Neutrophil (primary cell): ENCODE data around the gene COL5A3.

ENCODE experiments used
- H3K27ac ChIP-seq: fragments of 200-600 bp; sonication (generic); 2 replicates; pipeline ENCODE4 v1.5.1; 2016; ENCODE audit warnings: mild to moderate bottlenecking, moderate library complexity
- H3K27me3 ChIP-seq: fragments of 200-600 bp; sonication (generic); 2 replicates; pipeline ENCODE4 v1.6.0; 2016; ENCODE audit warnings: mild to moderate bottlenecking
- H3K36me3 ChIP-seq: fragments of 200-600 bp; sonication (generic); 2 replicates; pipeline ENCODE4 v1.5.1; 2017
- H3K4me1 ChIP-seq, 2 experiments: fragments of 200-600 bp in 1 of 2; sonication (generic) in 1 of 2; 1 replicate in 1 of 2; 2 replicates in 1 of 2; pipeline versions ENCODE4 v1.5.1 to v1.6.1; 2013 to 2016; ENCODE audit warnings: low read depth in 1 of 2, low read length in 1 of 2, mild to moderate bottlenecking in 1 of 2, moderate library complexity in 1 of 2; ENCODE audit not compliant: control insufficient read depth in 1 of 2, insufficient read depth in 1 of 2
- H3K4me3 ChIP-seq, 2 experiments: fragments of 200-600 bp in 1 of 2; sonication (generic) in 1 of 2; 1 replicate in 1 of 2; 2 replicates in 1 of 2; pipeline ENCODE4 v1.5.1; 2013 to 2016; ENCODE audit warnings: low read depth in 1 of 2, low read length in 1 of 2, mild to moderate bottlenecking in 1 of 2, moderate library complexity in 1 of 2
- H3K9me3 ChIP-seq: fragments of 200-600 bp; sonication (generic); 2 replicates; pipeline ENCODE4 v1.5.1; 2016
- TF ChIP-seq, protein P1 (sequence below): fragments of 200-600 bp; sonication (generic); IDR thresholded peaks from 2 replicates; pipeline ENCODE4 v1.5.1; 2016; ENCODE audit warnings: antibody characterized with exemption

The COL5A3 gene

GRCh38 chr19:10043286-10043927, 33.1 kb upstream of the COL5A3 start:
- Histone ChIP-seq H3K36me3 (no peaks in the 10 kb centered on the region), H3K4me1 (no peaks in the 10 kb centered on the region), H3K27ac (no peak overlapping the region), H3K27me3 (no peaks in the 10 kb centered on the region), H3K4me3 (no peak overlapping the region), H3K9me3 (no peaks in the 10 kb centered on the region)
- TF ChIP-seq, protein P1, sequence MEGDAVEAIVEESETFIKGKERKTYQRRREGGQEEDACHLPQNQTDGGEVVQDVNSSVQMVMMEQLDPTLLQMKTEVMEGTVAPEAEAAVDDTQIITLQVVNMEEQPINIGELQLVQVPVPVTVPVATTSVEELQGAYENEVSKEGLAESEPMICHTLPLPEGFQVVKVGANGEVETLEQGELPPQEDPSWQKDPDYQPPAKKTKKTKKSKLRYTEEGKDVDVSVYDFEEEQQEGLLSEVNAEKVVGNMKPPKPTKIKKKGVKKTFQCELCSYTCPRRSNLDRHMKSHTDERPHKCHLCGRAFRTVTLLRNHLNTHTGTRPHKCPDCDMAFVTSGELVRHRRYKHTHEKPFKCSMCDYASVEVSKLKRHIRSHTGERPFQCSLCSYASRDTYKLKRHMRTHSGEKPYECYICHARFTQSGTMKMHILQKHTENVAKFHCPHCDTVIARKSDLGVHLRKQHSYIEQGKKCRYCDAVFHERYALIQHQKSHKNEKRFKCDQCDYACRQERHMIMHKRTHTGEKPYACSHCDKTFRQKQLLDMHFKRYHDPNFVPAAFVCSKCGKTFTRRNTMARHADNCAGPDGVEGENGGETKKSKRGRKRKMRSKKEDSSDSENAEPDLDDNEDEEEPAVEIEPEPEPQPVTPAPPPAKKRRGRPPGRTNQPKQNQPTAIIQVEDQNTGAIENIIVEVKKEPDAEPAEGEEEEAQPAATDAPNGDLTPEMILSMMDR = no peak

GRCh38 chr19:10037809-10038208, 27.5 kb upstream of the COL5A3 start:
- peaks cover 12% of the 10 kb centered on the region for H3K27me3 ChIP-seq
- H3K27ac ChIP-seq = no peak overlapping the region
- H3K36me3 ChIP-seq = no peaks in the 10 kb centered on the region
- no peaks in the 10 kb centered on the region for H3K9me3 ChIP-seq
- H3K4me3 ChIP-seq = no peak overlapping the region
- H3K4me1 ChIP-seq = no peaks in the 10 kb centered on the region
- TF ChIP-seq, protein P1 = no peak

DNA sequence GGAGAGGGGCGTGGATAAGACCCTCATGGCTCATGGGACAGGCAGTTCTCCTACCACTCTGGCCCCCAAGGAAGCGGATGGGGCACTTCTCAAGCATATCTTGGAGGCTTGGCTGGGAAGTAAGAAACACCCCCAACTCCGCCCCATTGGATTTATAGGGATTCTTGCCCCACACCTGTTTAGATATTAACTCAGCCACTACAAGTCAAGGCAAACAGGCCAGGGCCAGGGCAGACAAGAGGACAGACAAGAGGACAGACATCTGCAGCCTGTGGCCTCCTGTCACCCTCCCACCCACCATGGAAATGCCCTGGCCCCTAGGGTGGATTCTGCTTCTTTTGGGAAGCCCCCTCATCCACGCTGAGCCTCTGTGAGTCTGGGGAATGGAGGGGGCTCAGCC, 27.1 kb upstream of the COL5A3 start:
- Histone ChIP-seq H3K36me3 (no peaks in the 10 kb centered on the region), H3K27ac (no peak overlapping the region)
- TF ChIP-seq, protein P1 = no peak

GRCh38 chr19:10036601-10037071, 26.3 kb upstream of the COL5A3 start:
- TF ChIP-seq, protein P1 = no peak
- Histone ChIP-seq H3K4me3 (no peak overlapping the region), H3K27me3 (peaks cover 19% of the 10 kb centered on the region), H3K4me1 (no peaks in the 10 kb centered on the region), H3K9me3 (no peaks in the 10 kb centered on the region), H3K36me3 (no peaks in the 10 kb centered on the region), H3K27ac (no peak overlapping the region)

More for the DNA sequence above, 27.1 kb upstream of the COL5A3 start:
- Histone ChIP-seq H3K4me1 (no peaks in the 10 kb centered on the region), H3K27me3 (peaks cover 16% of the 10 kb centered on the region), H3K4me3 (no peak overlapping the region), H3K9me3 (no peaks in the 10 kb centered on the region)

GRCh38 chr19:10033614-10034013, 23.3 kb upstream of the COL5A3 start:
- H3K27ac ChIP-seq = no peak overlapping the region
- TF ChIP-seq, protein P1 = no peak
- no peaks in the 10 kb centered on the region for H3K9me3 ChIP-seq
- no peak overlapping the region for H3K4me3 ChIP-seq
- H3K4me1 ChIP-seq = no peaks in the 10 kb centered on the region
- peaks cover 38% of the 10 kb centered on the region for H3K27me3 ChIP-seq
- no peaks in the 10 kb centered on the region for H3K36me3 ChIP-seq
